NCI-H524 treated with DMSO at 0.1 percent for 48 hours (cell line): ENCODE data around the gene TTC12.
"Not testable (repeated sequence)": the region's sequence is repeated elsewhere in the genome, so short reads cannot be mapped to it uniquely, and the experiment has no call there.

Experiments used
- DNase-seq: peaks from one replicate; lab custom pipeline; 2025; lab: John Stamatoyannopoulos, UW

TTC12 gene

DNA sequence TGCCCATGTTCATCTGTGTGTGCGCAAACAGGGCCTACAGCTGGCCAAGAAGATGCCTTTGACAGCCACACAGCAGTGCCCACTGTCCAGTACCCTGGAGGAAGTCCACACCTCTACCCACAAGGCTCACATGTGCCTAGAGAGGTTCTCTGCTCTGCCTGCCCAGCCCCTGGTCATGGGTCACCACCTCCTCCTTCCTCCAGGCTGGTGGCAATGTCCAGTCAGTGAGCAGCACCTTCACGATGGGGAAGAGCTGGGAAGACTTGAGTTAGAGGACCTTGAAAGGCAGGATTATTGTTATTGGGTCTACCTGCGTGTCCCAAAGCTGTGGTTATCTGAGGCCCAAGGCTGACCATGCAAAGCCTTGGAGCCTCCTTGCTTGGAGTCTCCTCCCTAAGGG lies 28.4 kb upstream of the TTC12 start:
- no peak for DNase-seq

DNA sequence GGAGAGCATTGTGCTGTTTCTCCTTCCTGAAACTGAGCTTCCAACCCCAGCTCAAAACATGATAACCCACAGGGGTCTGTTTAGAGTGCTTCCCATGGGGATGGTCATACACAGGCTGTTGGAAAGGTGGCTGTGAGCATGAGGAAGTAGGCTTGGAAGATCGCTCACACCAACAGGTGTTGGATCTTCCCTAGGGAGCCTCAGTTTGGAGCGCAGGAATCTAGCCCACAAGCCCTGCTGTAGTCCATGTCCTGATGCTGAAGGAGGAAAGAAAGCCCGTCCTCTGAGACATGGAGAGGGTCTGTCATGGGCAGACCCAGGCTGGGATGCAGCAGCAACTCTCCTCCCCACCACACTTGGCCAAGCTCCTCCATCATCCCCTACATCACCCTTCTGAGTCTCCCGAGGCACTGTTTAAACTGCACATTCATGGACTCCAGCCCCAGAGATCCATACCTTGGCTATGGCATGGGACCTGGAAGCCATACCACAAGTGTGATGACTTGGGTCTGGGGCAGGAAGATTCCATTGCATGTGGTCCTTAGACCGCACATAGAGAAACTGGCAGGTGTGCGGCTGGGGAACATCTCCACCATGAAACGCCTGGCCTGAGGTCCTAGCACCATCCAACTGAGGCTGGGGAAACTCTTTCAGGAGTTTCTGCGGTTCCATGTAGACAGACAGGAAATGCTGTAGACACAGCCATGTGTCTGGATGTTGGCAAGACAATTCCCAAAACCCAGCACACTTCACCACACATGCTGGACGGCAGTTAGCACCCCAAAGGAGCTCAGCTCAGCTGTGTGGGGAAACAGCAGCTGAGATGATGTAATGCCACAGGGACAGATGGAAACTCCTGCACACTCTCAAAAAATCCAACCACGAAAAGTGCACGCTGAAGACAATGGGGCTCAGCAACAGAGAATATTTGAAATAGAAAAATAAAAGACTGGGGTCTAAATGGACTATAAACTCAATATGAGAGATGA lies 27.6 kb upstream of the TTC12 start:
- DNase-seq = no peak

DNA sequence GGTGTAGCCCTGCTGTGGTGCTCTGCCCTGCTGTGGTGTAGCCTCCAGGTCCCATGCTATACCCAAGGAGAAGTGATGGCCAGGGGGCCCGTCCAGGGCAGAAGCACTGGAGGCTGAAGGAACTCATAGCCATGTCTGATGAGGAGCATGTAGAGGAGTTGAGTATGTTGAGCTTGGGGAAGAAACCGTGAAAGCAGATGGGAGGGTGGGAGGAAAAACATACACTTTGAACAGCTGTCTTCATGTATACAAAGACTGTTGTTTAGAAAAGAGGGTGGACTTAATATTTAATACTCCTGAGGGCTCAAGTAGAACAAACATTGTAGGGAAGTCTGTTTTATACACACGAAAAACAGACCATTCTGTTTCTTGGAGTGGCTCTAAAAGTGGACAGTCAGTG lies 26.6 kb upstream of the TTC12 start:
- no peak for DNase-seq

DNA sequence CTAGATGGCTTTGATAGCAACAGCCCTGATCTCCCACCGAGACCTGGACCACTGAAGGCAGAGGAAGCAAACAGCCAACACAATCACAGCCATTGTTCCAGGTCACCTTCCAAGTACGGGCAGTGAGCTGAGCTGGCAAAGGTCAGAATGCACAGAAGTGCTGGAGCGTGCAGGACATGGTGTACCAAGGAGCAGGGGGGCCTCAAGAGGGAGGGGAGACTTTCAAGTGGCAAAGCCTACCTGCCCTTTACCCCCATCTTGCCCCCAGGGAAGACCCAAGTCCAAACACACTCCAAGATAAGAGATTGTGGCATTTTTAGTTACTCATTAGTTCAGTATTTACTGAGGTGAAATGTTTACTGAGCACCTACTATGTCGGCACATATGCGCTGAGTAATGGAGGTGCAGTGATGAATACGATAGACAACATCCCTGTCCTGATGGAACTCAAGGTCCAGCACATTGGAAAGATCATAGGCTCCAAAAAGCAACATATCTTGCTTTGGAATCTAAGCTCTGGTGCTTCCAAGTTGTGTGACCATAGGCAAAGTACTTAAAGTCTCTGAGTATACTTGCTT lies 26.0 kb upstream of the TTC12 start:
- DNase-seq = no peak

DNA sequence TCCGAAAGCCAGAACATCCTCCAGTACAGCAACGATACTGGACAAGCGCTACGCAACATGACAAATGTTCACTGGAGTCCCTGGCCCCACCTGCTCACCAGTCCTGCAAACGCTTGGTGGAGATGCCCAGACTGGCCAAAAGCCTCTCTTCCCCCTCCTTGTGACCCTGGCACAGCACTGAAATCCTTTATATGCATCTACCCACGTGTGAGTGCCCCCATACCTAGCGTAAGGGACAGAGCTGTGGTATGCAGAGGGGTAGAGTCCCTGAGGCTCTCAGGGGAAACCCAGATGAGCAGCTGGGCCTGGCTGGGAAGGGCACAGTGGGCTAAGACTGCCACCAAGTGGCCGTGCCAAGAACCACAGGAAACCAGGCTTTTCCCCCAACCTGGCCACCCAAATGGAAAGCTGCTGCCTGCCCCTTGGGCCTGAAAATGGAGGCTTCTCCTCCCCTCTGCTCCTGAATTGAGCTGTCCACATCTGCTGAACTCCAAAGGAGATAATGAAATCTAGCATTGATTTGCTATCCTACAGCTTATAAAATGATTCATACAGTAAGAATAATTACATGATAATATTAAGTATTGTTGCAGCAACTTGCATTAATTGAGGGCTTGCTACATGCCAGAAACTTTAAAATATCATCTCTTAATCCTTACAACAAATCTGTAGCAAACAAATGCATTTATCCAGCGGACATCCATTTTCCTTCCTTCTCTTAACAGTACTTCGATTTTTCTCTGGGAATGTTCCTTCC lies 24.8 kb upstream of the TTC12 start:
- no peak for DNase-seq

DNA sequence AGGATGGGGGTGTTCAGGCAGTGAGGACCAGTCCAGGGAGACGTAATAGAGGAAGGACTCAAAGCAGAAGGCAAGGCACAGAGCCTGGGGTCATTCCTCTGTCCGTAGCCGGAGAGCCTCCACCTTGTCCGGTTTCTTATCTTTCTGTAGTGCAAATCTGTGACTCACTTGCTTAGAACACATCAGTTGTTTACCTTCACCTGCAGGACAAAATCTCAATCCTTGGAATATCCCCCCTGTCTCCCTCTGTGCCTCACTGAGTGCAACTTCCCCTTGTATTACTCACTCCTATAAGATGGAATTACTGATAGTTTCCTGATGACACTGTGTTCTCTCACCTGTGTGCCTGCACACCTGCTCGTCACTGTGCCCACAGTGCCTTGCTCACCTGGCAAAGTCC lies 20.4 kb upstream of the TTC12 start:
- no peak for DNase-seq

DNA sequence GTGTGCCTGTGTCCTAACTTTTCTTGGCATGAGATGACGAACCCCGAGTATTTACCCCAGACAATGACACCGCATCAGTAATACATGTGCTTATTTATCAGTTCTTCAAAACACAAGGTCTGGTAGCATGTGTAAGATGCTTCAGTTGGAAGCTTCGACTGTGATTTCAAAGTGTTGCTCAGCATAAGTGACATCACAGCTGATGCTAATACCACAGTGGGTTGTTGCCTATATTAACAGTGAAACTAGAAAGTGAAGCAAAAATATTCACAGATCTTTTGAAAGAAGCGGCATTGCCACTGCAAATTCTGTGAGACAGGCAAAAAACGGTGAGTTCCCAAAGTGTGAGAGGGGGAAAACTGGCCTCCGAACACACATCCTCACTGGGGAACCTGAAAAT lies 18.4 kb upstream of the TTC12 start:
- no peak for DNase-seq

DNA sequence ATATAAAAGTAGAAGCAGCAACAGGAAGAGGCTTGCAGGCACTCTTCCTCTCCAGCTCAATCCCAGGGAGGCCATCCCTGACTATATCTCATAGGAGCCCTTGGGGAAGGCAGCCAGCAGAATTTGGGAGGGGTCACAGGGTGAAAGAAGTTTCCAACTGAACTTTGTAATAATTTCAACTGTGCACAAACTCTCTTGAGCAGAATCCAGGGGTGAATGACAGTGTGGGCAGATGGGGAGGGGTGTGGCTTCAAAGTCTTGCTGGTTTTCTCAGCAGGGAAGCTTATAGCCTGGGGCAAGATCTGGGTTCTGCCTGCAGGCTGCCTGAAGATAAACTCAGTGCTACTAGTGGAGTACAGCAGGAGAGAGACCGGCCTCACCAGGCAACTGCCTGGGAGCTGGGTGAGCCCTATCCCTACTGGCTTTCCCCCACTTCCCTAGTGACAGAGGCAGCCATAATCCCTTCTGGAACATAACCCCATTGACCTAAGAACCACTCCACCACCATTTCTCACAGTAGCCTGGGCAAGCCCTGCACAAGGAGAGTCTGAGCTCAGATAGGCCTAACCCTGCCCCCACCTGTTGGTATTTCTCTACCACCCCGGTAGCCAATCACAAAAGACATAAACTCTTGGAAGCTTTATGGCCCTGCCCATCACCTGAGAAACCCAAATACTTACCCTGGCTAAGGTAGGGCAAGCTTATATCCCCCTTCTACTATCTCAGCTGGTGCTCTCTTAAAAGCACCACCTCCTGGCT lies 17.8 kb upstream of the TTC12 start:
- no peak for DNase-seq

DNA sequence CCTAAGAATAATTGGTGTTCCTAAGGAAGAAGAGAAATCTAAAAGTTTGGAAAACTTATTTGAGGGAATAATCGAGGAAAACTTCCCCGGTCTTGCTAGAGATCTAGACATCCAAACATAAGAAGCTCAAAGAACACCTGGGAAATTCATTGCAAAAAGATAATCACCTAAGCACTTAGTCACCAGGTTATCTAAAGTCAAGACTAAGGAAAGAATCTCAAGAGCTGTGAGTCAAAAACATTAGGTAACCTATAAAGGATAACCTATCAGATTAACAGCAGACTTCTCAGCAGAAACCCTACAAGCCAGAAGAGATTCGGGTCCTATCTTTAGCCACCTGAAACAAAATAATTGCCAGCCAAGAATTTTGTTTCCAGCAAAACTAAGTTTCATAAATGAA lies 15.9 kb upstream of the TTC12 start:
- DNase-seq = not testable (repeated sequence)

DNA sequence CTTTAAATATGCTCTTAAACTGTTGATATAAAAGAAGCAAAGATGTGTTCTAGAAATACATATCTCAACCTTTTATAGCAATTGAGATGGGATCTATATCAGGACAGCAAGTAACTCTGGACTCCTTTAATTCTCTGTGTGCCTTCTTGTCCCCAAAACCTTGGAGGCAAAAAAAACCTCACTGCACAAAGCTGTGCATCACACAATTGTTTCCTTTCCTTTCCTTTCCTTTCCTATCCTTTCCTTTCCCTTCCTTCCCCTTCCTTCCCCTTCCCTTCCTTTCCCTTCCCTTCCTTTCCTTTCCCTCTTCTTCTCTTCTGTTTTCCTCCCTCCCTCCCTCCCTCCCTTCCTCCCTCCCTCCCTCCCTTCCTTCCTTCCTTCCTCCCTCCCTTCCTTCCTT lies 9.5 kb upstream of the TTC12 start:
- no peak for DNase-seq

DNA sequence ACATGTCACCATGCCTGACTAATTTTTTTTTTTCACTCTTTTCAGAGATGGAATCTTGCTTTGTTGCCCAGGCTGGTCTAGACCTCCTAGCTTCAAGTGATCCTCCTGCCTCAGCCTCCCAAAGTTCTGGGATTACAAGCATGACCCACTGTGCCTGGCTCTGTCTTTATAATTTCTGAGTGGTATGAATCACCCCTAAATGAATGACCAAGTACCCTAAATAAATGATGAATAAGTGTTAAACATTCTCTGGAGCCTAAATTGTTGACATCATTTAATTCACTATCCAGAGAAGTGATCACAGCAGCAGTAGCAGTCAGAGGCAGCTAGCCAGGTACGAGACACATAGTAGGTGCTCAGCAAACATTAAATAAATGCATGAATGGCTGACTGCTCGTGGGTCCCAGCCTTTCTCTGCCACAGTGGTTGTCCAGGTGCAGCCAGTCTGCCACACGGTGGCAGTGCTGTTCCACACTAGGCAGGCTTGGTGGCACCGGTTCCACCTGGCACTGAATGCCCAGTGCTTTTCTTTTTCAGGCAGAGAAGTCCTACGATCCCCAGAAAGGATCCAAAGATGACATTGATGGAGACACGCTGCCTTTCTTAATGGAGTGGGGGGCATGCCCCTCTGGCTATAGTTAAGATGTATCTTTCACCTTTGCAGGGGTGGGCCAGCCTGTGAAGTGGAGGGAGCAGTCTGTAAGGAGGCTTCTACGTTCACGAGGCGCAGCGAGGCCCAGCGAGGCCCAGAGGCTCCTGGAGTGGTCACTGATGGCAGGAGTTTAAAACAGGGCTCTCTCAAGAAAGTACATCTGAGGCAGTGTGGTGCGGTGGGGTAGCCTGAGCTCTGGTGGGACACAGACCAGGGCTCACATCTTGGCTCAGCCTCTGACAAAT lies 8.7 kb upstream of the TTC12 start:
- DNase-seq = no peak

DNA sequence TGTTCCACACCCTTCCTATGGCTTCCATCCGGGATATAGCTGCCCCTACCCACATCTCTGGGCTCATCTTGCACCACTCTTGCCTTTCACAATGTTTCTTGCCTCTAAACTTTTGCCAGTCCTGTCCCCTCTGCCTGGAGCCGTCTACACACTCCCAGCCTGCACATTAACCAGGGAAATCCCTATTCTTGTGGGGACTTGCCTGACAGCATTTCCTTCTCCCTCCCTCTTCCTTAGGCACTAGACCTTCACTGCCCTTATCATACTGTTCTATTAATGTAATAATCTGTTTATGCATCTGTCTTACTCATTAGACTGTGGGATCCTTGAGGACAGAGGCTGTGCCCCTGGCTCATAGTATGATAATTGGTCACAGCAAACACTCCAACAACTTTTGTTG lies 5.8 kb upstream of the TTC12 start:
- DNase-seq = no peak

DNA sequence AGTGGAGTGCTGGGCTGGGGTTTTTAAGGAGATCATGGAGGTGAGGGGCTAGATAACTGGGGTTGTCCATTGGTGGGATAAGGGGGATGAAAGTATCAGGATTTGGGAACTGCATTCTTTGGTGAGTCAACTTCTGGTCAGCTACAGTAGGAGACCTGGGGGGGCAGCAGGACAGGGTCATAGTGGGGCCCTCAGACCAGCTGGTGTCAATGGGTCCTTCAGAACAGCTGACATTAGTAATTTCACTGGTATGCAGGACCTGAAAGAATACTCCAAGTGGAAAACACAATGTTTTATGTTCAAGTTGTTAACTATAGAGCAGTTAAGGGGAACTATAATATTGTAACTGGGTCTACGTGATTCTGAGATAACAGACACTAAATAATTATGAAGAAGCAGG lies 2.8 kb upstream of the TTC12 start:
- no peak for DNase-seq

DNA sequence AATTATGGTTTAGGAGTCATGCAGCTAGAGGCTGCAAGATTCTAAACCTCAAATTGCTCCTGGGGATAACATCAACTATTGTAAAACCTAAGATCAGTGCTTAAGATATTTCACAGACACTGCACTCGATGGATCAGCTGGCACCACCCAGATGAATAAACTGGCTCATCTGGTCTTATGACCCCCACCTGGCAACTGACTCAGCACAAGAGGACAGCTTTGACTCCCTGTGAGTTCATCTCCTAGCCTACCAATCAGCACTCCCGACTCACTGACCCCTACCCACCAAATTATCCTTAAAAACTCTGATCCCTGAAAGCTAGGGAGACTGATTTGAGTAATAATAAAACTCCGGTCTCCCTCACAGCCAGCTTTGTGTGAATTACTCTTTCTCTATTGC lies 782 bp upstream of the TTC12 start:
- no peak for DNase-seq

DNA sequence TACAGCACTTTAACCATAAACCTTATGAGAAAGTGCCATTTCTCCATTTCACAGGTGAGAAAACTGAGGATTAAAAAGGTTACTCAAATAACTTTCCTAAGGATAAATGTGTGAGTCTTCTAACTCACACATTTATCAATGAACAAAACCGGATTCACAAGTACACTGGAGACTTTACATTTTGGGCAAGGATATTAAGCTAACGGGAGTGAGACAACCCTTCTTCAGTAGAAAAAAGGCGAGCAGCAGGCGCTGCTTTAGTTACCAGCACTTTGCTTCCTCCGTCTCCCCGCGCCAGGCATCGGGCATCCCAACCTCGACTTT lies 356 bp upstream of the TTC12 start:
- no peak for DNase-seq

DNA sequence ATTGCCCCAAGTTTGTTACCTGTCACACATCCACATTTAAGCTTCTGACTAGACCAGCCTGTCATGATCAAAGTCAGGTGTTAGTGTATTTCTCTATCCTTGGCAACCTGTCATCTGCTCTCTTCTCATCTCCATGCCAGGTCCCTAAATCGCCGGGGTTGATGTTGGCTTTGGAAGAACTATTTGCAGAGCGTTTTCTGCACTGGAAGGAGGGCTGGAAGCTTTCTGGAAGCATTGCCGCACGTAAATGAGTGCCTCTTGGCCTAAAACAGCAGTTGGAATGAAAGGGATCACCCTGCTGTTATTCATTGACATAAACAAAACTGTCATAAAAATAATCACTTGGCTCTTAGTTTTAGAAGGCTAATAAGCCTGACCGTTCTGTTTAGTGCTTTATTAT lies 1.4 kb downstream of the TTC12 start:
- no peak for DNase-seq

DNA sequence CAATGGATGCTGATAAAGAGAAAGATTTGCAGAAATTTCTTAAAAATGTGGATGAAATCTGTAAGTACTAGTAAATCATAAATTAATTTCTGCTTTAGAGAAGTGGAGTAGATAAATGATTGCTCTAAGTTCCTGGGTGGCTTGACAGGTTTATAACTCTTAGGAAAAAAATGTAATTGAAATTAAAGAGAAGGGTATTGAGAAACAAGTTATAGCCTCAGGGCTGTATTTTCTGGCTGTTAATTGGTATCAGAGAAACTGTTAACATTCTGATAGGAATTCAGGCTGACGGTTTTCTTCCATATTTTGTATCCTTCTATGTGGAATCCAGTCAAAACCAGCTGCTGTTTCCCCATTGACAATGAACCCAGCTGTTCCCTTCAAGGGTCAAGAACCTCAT lies 1.9 kb downstream of the TTC12 start:
- no peak for DNase-seq

DNA sequence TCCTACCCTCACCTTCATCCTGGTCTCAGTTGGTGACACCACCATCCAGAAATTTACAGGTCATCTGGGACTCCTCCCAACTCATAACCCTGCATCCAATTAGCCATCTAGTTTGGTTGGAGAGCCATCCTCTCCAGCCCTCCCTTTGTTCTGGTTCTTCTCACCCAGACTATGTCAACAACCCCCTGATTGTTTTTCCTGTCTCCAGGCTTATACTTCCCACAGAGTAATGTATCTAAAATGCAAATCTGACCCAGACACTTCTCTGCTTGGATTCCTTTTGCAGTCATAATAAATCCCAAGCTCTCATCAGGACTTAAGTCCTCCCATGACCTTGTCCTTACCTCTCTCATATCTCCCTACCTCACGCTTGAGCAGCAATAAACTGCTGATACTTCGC lies 3.0 kb downstream of the TTC12 start:
- DNase-seq = no peak

DNA sequence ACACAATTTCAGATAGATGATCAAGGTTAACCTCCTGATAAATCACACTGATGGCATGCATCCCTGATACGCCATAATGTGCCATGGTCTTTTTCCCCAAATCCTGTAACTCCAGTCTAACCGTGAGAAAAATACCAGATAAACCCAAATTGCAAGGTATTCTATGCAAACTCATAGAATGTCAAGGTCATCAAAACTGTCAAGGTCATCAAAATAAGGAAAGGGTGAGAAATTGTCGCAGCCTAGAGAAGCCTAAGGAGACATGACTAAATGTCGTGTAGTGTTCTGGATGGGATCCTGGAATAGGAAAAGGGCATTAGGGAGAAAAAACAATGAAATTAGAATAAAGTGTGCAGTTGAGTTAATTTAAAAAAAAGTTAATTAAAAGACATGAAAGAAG lies 4.7 kb downstream of the TTC12 start:
- DNase-seq = no peak

DNA sequence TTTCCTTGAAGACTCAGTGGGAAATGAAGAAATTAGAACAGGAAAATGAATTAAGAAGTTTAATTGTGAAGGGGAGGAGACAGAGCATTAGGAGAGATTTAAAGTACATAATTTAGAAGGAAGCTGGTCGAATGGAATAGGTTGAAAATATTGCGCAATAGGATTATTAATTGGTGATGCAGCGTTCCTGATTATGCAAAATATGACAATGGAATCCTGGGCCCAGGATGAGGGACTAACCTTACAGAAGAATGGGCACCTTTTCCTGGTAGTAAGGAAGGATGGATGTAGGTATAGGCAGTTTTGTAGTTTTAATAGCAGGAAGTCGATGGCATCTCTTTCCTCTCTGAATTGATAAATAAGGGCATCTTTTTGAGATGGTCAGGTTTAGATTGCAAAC lies 7.8 kb downstream of the TTC12 start:
- no peak for DNase-seq

DNA sequence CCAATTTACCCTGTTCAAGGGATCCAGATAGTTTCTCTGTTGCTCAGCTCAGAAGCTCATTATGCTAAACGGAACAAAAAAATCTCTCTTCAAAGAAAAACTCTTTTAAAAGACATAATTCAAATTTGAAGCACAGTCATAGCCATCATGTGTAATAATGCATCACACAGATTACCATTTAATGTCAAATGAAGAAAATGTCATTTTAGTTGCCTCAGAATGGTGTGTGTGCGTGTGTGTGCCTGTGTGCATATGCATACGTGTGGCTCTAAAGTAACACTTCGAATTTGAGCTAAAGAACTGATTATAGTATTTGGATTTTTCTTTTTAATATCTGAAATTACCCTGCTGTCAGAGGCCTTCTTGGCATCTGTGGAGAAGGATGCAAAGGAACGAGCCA lies 9.9 kb downstream of the TTC12 start:
- DNase-seq = no peak
